Stimulated activated CD4-positive, alpha-beta T cell treated with anti-CD3 and anti-CD28 coated beads, TNF-alpha, amount 100 ng/mL, for 48 hours (primary cell): Measurements from ENCODE around the gene PFN3.

ENCODE experiments used
- DNase-seq, 3 donors: peaks; one replicate each; pipeline ENCODE4 v3.0.0-alpha.2; 2020; ENCODE audit warnings: low read depth in 3 of 3

PFN3 gene

GRCh38 chr5:177399997-177400868 lies at the start of gene PFN3:
Gene PFN3, minus strand, starts transcription at chr5:177400661. Its CDS starts 85 bp downstream, at chr5:177400576.
- DNase-seq: no peak

- DNase-seq: no peak
Measured at GRCh38 chr5:177449140-177450061, 48.9 kb upstream of the PFN3 start.

GRCh38 chr5:177448244-177448950 lies 47.9 kb upstream of the PFN3 start:
- DNase-seq: no peak

- DNase-seq: no peak
Measured at GRCh38 chr5:177447611-177448243, 47.3 kb upstream of the PFN3 start.

- no peak for DNase-seq
Measured at GRCh38 chr5:177447066-177447610, 46.7 kb upstream of the PFN3 start.

GRCh38 chr5:177446200-177447065 lies 46.0 kb upstream of the PFN3 start, which contains the start of gene PRR7:
Gene PRR7, plus strand, starts transcription at chr5:177446814. Its CDS starts 8,254 bp downstream, at chr5:177455068.
- DNase-seq: peak in 2 of 3 donors; percentile 43 to 70

GRCh38 chr5:177445917-177446199 lies 45.4 kb upstream of the PFN3 start:
- DNase-seq: no peak

GRCh38 chr5:177445052-177445916 lies 44.8 kb upstream of the PFN3 start:
- no peak for DNase-seq

GRCh38 chr5:177444106-177445051 lies 43.9 kb upstream of the PFN3 start:
- DNase-seq: no peak

- DNase-seq: no peak
Measured at GRCh38 chr5:177443144-177443983, 42.9 kb upstream of the PFN3 start.

GRCh38 chr5:177442066-177442826 lies 41.8 kb upstream of the PFN3 start:
- no peak for DNase-seq

- DNase-seq: no peak
Measured at GRCh38 chr5:177440990-177441780, 40.7 kb upstream of the PFN3 start.

GRCh38 chr5:177440211-177440989 lies 39.9 kb upstream of the PFN3 start:
- DNase-seq: no peak

- no peak for DNase-seq
Measured at GRCh38 chr5:177439518-177440053, 39.1 kb upstream of the PFN3 start.

- DNase-seq: no peak
Measured at GRCh38 chr5:177438468-177438867, 38.0 kb upstream of the PFN3 start.
